Kidney (tissue), 14 donors: ENCODE measurements around the gene TELO2. TPM values are rescaled to one million over a fixed set of nuclear protein-coding genes. Genes with fewer than 3 reads are reported as not detected.

ENCODE experiments used
- DNase-seq, 5 donors: peaks; one replicate each; pipeline ENCODE4 v3.0.0-alpha.2; 2013 to 2020
- FAIRE-seq: peaks from 2 replicates; lab custom pipeline; 2012; peaks lifted over from hg19 to GRCh38; lab: Jason Lieb, UNC
- H3K27ac ChIP-seq, 2 donors: one replicate each; pipeline ENCODE4 v1.7.0; 2013; ENCODE audit warnings: low read depth in 2 of 2, low read length in 2 of 2, inconsistent platforms in 1 of 2
- H3K27me3 ChIP-seq: one replicate; pipeline ENCODE4 v1.7.1; 2013; ENCODE audit warnings: low read length, inconsistent platforms; ENCODE audit not compliant: control insufficient read depth, insufficient read depth
- H3K36me3 ChIP-seq, 3 donors: one replicate each; pipeline versions ENCODE4 v1.7.0 to v1.7.1; 2013; ENCODE audit warnings: low read length in 3 of 3, control low read depth in 1 of 3, inconsistent platforms in 1 of 3; ENCODE audit not compliant: insufficient read depth in 3 of 3, control insufficient read depth in 2 of 3
- H3K4me1 ChIP-seq, 3 donors: one replicate each; pipeline versions ENCODE4 v1.7.0 to v1.7.1; 2013; ENCODE audit warnings: low read length in 3 of 3, inconsistent platforms in 1 of 3, low read depth in 1 of 3; ENCODE audit not compliant: control insufficient read depth in 2 of 3, insufficient read depth in 2 of 3
- H3K4me3 ChIP-seq, 3 donors: one replicate each; pipeline versions ENCODE4 v1.7.0 to v1.8.1; 2013; ENCODE audit warnings: low read length in 3 of 3, control low read depth in 1 of 3, inconsistent platforms in 1 of 3
- H3K9ac ChIP-seq, 3 donors: one replicate each; pipeline versions ENCODE4 v1.7.0 to v1.7.1; 2013; ENCODE audit warnings: low read length in 3 of 3, control low read depth in 1 of 3, inconsistent platforms in 1 of 3
- H3K9me3 ChIP-seq, 3 donors: one replicate each; pipeline versions ENCODE4 v1.7.0 to v1.7.1; 2013; ENCODE audit warnings: low read length in 3 of 3, control low read depth in 1 of 3, inconsistent platforms in 1 of 3; ENCODE audit not compliant: control insufficient read depth in 2 of 3, insufficient read depth in 1 of 3
- CTCF ChIP-seq: IDR thresholded peaks from 3 replicates; pipeline ENCODE4 v1.5.1; 2012; ENCODE audit warnings: mild to moderate bottlenecking, moderate library complexity, borderline replicate concordance; ENCODE audit not compliant: insufficient read depth; ENCODE audit errors: extremely low read depth
- intact Hi-C: fragments of 100-400 bp; cut with DNase I; formaldehyde crosslinking; loops from one replicate; pipeline ENCODE4 v1.11.1; 2022
- polyA plus RNA-seq: library from polyadenylated mRNA; stranded (reverse); fragments of 350-450 nt; fragmentation: Illumina TruSeq; extraction: RNeasy Lipid Tissue Mini Kit (QIAGEN cat#74804); gene quantifications from one replicate; pipeline ENCODE4 v1.2.3, GENCODE V29; 2014; ENCODE audit warnings: low read depth, low replicate concordance; ENCODE audit not compliant: insufficient read depth
- total RNA-seq: library from RNA; stranded (reverse); fragmentation: NEBNext Ultra II Directional; extraction: Animal tissue kit (Norgen Biotek cat#: 25700); gene quantifications from one replicate; pipeline ENCODE4 v1.2.1, GENCODE V29; 2021
- donor health status: control.
- donor health status: control.
- donor health status: control.
- donor health status: control.
- donor health status: control.
- donor health status: DM: yes; HTN: yes; CAD: no.
- donor health status: Normal renal cell carcinoma (clear cell type).

The TELO2 gene
- total and polyA plus RNA-seq, 2 donors from 2014 or later, result 27.7 to 37.4 TPM

GRCh38 chr16:1542166-1542500, 49.0 kb downstream of the TELO2 start:
- no peak for FAIRE-seq
- Histone ChIP-seq H3K4me1 (peaks cover 0 to 51% (median 12%) of the 10 kb centered on the region in 3 donors), H3K9ac (no peak overlapping the region), H3K4me3 (no peak overlapping the region), H3K36me3 (peaks cover 0 to 22% (median 0%) of the 10 kb centered on the region in 3 donors), H3K27ac (peak overlapping the region in 1 of 2 donors; percentile 41), H3K9me3 (no peaks in the 10 kb centered on the region), H3K27me3 (no peaks in the 10 kb centered on the region)
- DNase-seq, result no peak
- TF ChIP-seq CTCF, result no peak
- intact Hi-C loops, result no loop called here

GRCh38 chr16:1542533-1542932, 49.4 kb downstream of the TELO2 start:
- FAIRE-seq (no peak), DNase-seq (peak in 1 of 5 donors; percentile 74)
- peak overlapping the region in 1 of 2 donors; percentile 41 for H3K27ac ChIP-seq
- H3K4me3 ChIP-seq, result no peak overlapping the region
- H3K9me3 ChIP-seq, result no peaks in the 10 kb centered on the region
- intact Hi-C loops, result no loop called here
- no peak for TF ChIP-seq CTCF
- H3K4me1 ChIP-seq, result peaks cover 0 to 52% (median 12%) of the 10 kb centered on the region in 3 donors
- peaks cover 0 to 18% (median 0%) of the 10 kb centered on the region in 3 donors for H3K36me3 ChIP-seq
- H3K9ac ChIP-seq, result no peak overlapping the region
- H3K27me3 ChIP-seq, result no peaks in the 10 kb centered on the region

DNA sequence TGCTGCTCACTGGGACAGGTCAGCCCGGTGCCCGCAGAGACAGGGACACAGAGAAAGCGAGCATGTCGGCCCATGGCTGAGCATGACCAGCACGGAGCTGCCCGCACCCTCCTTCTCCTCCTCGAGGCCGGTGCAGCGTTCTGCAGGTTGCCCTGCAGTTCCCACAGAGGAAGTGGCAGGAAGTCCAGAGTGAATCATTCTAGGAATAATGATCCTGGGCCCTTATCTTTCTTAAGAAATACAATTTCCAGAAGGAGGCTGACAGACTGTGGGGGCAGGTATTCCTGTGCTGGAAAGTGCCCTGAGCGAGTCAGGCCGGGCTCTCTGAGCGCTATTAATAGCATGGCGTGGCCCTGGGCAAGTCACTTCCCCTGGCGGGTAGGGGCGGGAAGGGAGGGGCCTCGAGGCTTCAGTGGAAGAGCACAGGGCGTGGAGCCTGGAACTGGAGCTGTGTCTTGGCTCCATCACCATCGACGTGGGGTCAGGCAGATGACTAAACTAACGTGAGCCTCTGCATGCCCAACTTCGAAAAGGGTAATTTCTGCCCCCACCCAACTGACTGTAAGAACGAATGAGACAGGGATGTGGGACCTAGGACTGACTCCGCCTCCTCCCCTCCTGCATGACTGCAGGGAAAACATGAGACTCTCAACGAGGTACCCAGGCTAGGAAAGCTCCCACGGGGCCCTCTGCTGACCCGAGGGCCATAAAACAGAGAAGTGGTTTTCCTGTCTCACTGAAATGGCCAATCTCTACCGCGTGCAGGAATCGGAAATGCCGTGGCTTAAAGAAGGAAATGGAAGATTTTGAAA, 50.1 kb downstream of the TELO2 start:
- intact Hi-C loops, result no loop called here
- Histone ChIP-seq H3K27me3 (no peaks in the 10 kb centered on the region), H3K27ac (peak overlapping the region in 1 of 2 donors; percentile 65), H3K9me3 (no peaks in the 10 kb centered on the region), H3K9ac (no peak overlapping the region), H3K4me1 (peaks cover 0 to 52% (median 12%) of the 10 kb centered on the region in 3 donors), H3K36me3 (peaks cover 0 to 16% (median 0%) of the 10 kb centered on the region in 3 donors), H3K4me3 (no peak overlapping the region)
- TF ChIP-seq CTCF, result no peak
- DNase-seq, result peak in 4 of 5 donors; percentile 77 to 91 (median 85)
- no peak for FAIRE-seq
